Testis (tissue), 5 donors: Measurements from ENCODE around the gene TMEM101. TPM values are rescaled to one million over a fixed set of nuclear protein-coding genes. Genes with fewer than 3 reads are reported as not detected.

Experiments
- DNase-seq: peaks from one replicate; pipeline ENCODE4 v3.0.0-alpha.2; 2019
- H3K27ac ChIP-seq, 2 donors: fragments of 200-600 bp; sonication (generic); one replicate each; pipeline ENCODE4 v1.5.1; 2019
- H3K27me3 ChIP-seq: fragments of 200-600 bp; sonication (generic); one replicate; pipeline ENCODE4 v1.5.1; 2019
- H3K36me3 ChIP-seq: fragments of 200-600 bp; sonication (generic); one replicate; pipeline ENCODE4 v1.5.1; 2017; ENCODE audit warnings: low read depth; ENCODE audit errors: missing control alignments
- H3K4me1 ChIP-seq: fragments of 200-600 bp; sonication (generic); one replicate; pipeline ENCODE4 v1.5.1; 2019
- H3K4me3 ChIP-seq, 2 donors: fragments of 200-600 bp; sonication (generic); one replicate each; pipeline ENCODE4 v1.5.1; 2017 to 2019
- H3K9me3 ChIP-seq: fragments of 200-600 bp; sonication (generic); one replicate; pipeline ENCODE4 v1.5.1; 2017
- CTCF ChIP-seq, 3 experiments: fragments of 450-650 bp in 2 of 3; fragments of 200-600 bp in 1 of 3; sonication (generic) in 1 of 3; IDR thresholded peaks; one replicate each; pipeline ENCODE4 v1.5.1; 2016 to 2019; ENCODE audit warnings: antibody characterized with exemption in 3 of 3, mild to moderate bottlenecking in 2 of 3, moderate library complexity in 1 of 3
- POLR2A ChIP-seq: fragments of 450-650 bp; IDR thresholded peaks from one replicate; pipeline ENCODE4 v1.6.1; 2017; ENCODE audit warnings: antibody characterized with exemption, mild to moderate bottlenecking, moderate library complexity
- WGBS, 2 donors: methylation state at CpG; one replicate each; pipeline ENCODE4 v1.1.5; 2018; 5-methylcytosine and 5-hydroxymethylcytosine counted together
- intact Hi-C: fragments of 100-400 bp; cut with DNase I; formaldehyde crosslinking; loops from one replicate; pipeline ENCODE4 v1.15.1; 2023; ENCODE audit warnings: low total_unique reads
- long read RNA-seq, 2 donors: transcript quantifications; one replicate each; lab custom pipeline, GENCODE V29; 2026
- polyA plus RNA-seq: library from polyadenylated mRNA; stranded (reverse); fragments of 350-450 nt; fragmentation: Illumina TruSeq; extraction: RNeasy Lipid Tissue Mini Kit (QIAGEN cat#74804); gene quantifications from one replicate; pipeline ENCODE4 v1.2.3, GENCODE V29; 2014; ENCODE audit warnings: low read depth, low replicate concordance; ENCODE audit not compliant: insufficient read depth
- total RNA-seq, 2 donors: library from RNA; depleted of rRNA; stranded (reverse); fragments of >200 nt; gene quantifications; one replicate each; pipeline ENCODE4 v1.2.3, GENCODE V29; 2016

TMEM101 gene
- total RNA-seq: 10 to 100 TPM; 38.4 to 63.3 TPM
- polyA plus RNA-seq: 51.1 TPM
- long read RNA-seq, donor 1, transcript TMEM101-201 (4 exons, 1,536 nt): major isoform, 11 of 12 reads
- long read RNA-seq, donor 1, partial matches to known transcripts: 0 of 12 reads
- long read RNA-seq, donor 1, other reads (novel, unspliced or antisense): 0 of 12 reads
- long read RNA-seq, donor 2, transcript TMEM101-201 (4 exons, 1,536 nt): major isoform, 11 of 11 reads
- long read RNA-seq, donor 2, partial matches to known transcripts: 0 of 11 reads
- long read RNA-seq, donor 2, other reads (novel, unspliced or antisense): 0 of 11 reads

GRCh38 chr17:44014437-44015172, at the start of gene TMEM101:
Gene TMEM101 (minus strand): TSS chr17:44014963. CDS start chr17:44014952, 11 bp downstream.
- Histone ChIP-seq H3K4me3 (peak within 1 kb of the TSS; percentile 60 to 88), H3K9me3 (no peaks in the 10 kb centered on the region), H3K27ac (peak within 1 kb of the TSS; percentile 49 to 73), H3K4me1 (peaks cover 9% of the 10 kb centered on the region), H3K36me3 (no peaks in the 10 kb centered on the region), H3K27me3 (no peaks in the 10 kb centered on the region)
- DNase-seq: peak; percentile 95
- no peak for TF ChIP-seq POLR2A
- no peak for TF ChIP-seq CTCF (IDR thresholded peaks at IDR 0.05)
- 0 to 1% methylated on average over 25 to 43 of the region's 43 CpGs for WGBS, 2 donors
- intact Hi-C loops: no loop called here

- no peaks in the 10 kb centered on the region for H3K9me3 ChIP-seq
- WGBS, 2 donors: 51 to 60% methylated on average over 10 of the region's 10 CpGs
- no peak for TF ChIP-seq CTCF (IDR thresholded peaks at IDR 0.05)
- no peak for TF ChIP-seq POLR2A
- H3K27ac ChIP-seq: no peak overlapping the region
- no peaks in the 10 kb centered on the region for H3K36me3 ChIP-seq
- no peak for DNase-seq
- intact Hi-C loops: loop anchor here (10.0 kb wide), 1 partner anchor 51 kb away; no protein-coding TSS in a partner anchor
- no peaks in the 10 kb centered on the region for H3K27me3 ChIP-seq
- H3K4me3 ChIP-seq: no peak overlapping the region
- H3K4me1 ChIP-seq: peaks cover 12% of the 10 kb centered on the region
Observed at GRCh38 chr17:44063704-44064639, 49.2 kb upstream of the TMEM101 start.

GRCh38 chr17:44062871-44063270, 48.1 kb upstream of the TMEM101 start:
- Histone ChIP-seq H3K36me3 (no peaks in the 10 kb centered on the region), H3K27ac (no peak overlapping the region), H3K9me3 (no peaks in the 10 kb centered on the region), H3K4me3 (no peak overlapping the region), H3K4me1 (peaks cover 12% of the 10 kb centered on the region), H3K27me3 (no peaks in the 10 kb centered on the region)
- intact Hi-C loops: loop anchor here (10.0 kb wide), 1 partner anchor 52 kb away; no protein-coding TSS in a partner anchor
- no peak for TF ChIP-seq CTCF (IDR thresholded peaks at IDR 0.05)
- no peak for TF ChIP-seq POLR2A
- no peak for DNase-seq
- 91 to 94% methylated on average over 15 of the region's 15 CpGs for WGBS, 2 donors

GRCh38 chr17:44061446-44061845, 46.7 kb upstream of the TMEM101 start:
- no peak for TF ChIP-seq CTCF (IDR thresholded peaks at IDR 0.05)
- intact Hi-C loops: loop anchor here (10.0 kb wide), 1 partner anchor 53 kb away; no protein-coding TSS in a partner anchor
- Histone ChIP-seq H3K27ac (no peak overlapping the region), H3K4me1 (peaks cover 6% of the 10 kb centered on the region), H3K9me3 (no peaks in the 10 kb centered on the region), H3K36me3 (no peaks in the 10 kb centered on the region), H3K27me3 (no peaks in the 10 kb centered on the region), H3K4me3 (no peak overlapping the region)
- DNase-seq: no peak
- 69 to 85% methylated on average over 1 of the region's 1 CpG for WGBS, 2 donors
